NCI-H1417 treated with DMSO at 0.1 percent for 48 hours (cell line): ENCODE measurements around the gene PLD5.
"Not testable (repeated sequence)": the region's sequence is repeated elsewhere in the genome, so short reads cannot be mapped to it uniquely, and the experiment has no call there.

Source experiments
- DNase-seq: peaks from one replicate; lab custom pipeline; 2025; lab: John Stamatoyannopoulos, UW

Gene PLD5

GRCh38 chr1:242282758-242283485, 241.6 kb downstream of the PLD5 start:
- not testable (repeated sequence) for DNase-seq

- not testable (repeated sequence) for DNase-seq
Measured at GRCh38 chr1:242278406-242278805, 246.1 kb downstream of the PLD5 start.

- not testable (repeated sequence) for DNase-seq
Measured at GRCh38 chr1:242276769-242277168, 247.7 kb downstream of the PLD5 start.

GRCh38 chr1:242267004-242267403, 257.5 kb downstream of the PLD5 start:
- DNase-seq, result not testable (repeated sequence)

- DNase-seq, result not testable (repeated sequence)
Measured at GRCh38 chr1:242264419-242264818, 260.1 kb downstream of the PLD5 start.

GRCh38 chr1:242245255-242245654, 279.2 kb downstream of the PLD5 start:
- DNase-seq, result no peak

- DNase-seq, result no peak
Measured at GRCh38 chr1:242243472-242243871, 281.0 kb downstream of the PLD5 start.

GRCh38 chr1:242242983-242243382, 281.5 kb downstream of the PLD5 start:
- DNase-seq, result no peak

GRCh38 chr1:242241936-242242335, 282.6 kb downstream of the PLD5 start:
- no peak for DNase-seq

- DNase-seq, result no peak
Measured at GRCh38 chr1:242240691-242241090, 283.8 kb downstream of the PLD5 start.

GRCh38 chr1:242240077-242240476, 284.4 kb downstream of the PLD5 start:
- DNase-seq, result no peak

- DNase-seq, result no peak
Measured at GRCh38 chr1:242239398-242239797, 285.1 kb downstream of the PLD5 start.

- no peak for DNase-seq
Measured at GRCh38 chr1:242237051-242237450, 287.4 kb downstream of the PLD5 start.

- DNase-seq, result no peak
Measured at GRCh38 chr1:242228991-242229390, 295.5 kb downstream of the PLD5 start.

- DNase-seq, result no peak
Measured at GRCh38 chr1:242225767-242226573, 298.5 kb downstream of the PLD5 start.

GRCh38 chr1:242224878-242225766, 299.4 kb downstream of the PLD5 start:
- DNase-seq, result not testable (repeated sequence)

GRCh38 chr1:242224461-242224860, 300.0 kb downstream of the PLD5 start:
- DNase-seq, result no peak

- DNase-seq, result no peak
Measured at GRCh38 chr1:242219905-242220304, 304.6 kb downstream of the PLD5 start.

- no peak for DNase-seq
Measured at GRCh38 chr1:242219298-242219901, 305.1 kb downstream of the PLD5 start.

- no peak for DNase-seq
Measured at GRCh38 chr1:242216368-242216767, 308.1 kb downstream of the PLD5 start.

GRCh38 chr1:242214455-242214854, 310.0 kb downstream of the PLD5 start:
- not testable (repeated sequence) for DNase-seq

GRCh38 chr1:242212961-242213360, 311.5 kb downstream of the PLD5 start:
- DNase-seq, result not testable (repeated sequence)
